Suppressor macrophage treated with lipopolysaccharide for 1 hour (primary cell): Measurements from ENCODE around the gene TBXAS1.

Experiments used
- DNase-seq, 3 donors: peaks; one replicate each; pipeline ENCODE4 v3.0.0-alpha.2; 2020 to 2022

TBXAS1 gene

DNA sequence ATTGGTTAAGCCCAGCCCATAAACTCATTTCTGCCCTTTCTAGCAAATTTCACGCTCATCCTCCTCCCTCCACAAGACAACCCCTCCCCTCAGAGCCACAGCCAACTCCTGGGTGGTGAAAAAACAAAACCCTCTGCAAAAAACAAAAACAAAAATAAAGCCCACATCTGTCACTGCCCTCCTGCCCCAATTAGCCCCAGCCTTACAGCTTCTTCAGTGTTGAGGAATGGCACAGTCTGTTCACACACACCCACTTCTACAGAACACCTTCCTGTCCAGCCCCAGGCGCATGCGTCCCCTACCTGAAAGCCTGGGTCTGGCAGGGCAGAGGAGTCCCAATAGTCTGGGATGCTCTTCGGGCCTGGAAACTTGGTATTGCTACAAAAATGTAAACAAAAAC, 199.2 kb downstream of the TBXAS1 start:
- DNase-seq = no peak

DNA sequence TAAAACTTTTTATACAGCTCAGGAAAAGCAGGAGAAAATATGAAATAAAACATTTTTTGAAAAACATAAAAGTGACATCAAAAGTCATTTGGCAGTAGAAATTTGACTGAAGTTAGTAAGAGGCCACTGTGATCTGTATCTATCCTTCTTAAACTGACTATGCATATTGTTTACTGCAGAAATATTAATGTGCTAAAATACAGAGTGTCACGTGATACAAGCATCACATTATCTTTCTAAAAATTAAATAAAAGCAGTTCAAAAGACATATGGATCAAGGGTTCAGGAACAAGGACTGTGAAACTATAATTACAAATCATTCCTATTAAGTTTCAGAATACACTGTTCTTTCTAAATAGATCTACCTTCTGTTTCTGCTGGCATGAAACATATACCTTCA, 200.0 kb downstream of the TBXAS1 start:
- no peak for DNase-seq

DNA sequence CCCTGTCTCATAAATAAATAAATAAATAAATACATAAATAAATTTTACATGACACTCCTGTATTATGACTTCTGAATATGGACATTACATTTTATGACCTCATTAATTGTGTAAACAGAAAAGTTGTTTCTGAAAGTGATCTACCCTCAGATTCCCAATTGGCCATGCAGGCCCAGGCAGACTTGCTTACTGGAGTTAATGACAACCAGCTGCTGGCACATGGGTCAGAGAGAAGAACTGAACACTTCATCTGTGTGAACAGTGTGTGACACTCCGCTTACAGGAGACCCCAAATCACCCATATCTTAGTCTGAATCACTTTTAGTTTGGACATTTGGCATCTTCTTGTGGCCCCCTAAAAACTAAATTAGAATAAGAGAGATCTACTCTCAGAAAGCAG, 202.3 kb downstream of the TBXAS1 start:
- no peak for DNase-seq

DNA sequence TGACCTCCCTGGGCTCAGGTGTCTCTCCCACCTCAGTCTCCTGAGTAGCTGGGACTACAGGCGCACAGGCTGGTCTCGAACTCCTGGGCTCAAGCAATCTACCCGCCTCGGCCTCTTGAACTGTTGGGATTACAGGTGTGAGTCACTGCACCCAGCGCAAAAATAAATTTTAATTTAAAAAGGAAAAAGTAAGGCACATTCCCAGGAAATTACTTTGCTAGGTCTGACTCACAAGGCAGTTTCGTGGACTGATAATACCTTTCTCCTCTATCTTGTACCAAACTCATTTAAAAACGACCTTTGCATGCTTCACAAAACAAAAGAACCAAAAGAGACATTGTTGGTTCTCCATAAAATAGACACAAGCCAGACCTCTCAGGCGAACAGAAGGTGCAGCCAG, 204.0 kb downstream of the TBXAS1 start:
- DNase-seq = no peak

DNA sequence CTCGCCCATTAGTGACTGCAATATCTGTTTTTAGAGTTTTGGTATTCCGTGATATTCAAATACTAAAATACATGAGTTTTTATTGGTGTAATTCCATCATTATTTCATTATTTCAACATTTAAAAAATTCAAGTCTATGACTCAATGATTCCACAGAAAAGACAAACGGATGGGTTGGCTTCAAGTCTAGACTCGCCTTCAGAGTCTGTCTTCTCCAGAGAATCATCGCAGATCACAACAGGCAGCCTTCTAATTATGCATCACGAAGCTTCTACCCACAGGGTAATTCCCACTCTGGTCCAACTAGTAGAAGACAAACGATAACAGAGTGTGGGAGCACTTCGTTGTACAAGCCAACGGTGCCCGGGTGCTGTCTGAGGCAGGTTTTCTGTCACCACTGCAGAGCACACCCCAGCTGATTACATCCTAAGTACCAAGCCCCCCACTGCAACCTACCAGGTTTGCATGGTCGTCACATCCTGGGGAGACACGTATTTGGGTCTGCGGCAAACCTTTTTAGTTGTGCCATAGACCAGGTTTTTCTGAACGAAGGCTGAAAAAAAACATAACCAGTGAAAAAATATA, 204.8 kb downstream of the TBXAS1 start:
- DNase-seq = no peak

DNA sequence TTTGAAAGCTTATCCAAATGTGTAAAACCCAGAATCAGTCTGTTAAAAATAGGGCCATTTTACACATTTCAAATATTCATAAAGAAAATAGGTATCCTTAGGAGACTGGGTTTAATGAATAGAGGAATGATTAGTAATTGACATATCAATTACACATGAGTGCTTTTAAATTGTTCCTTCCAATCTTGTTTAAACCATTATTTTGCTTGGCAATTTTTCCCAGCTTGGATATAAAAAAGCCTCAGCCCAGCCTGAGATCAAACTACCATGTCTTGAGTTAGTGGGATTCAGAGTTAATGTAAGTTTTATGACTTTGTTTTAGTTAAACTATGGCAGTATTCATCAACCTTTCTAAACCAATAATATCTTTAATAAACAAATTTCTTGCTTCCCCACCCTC, 205.4 kb downstream of the TBXAS1 start:
- DNase-seq = no peak

DNA sequence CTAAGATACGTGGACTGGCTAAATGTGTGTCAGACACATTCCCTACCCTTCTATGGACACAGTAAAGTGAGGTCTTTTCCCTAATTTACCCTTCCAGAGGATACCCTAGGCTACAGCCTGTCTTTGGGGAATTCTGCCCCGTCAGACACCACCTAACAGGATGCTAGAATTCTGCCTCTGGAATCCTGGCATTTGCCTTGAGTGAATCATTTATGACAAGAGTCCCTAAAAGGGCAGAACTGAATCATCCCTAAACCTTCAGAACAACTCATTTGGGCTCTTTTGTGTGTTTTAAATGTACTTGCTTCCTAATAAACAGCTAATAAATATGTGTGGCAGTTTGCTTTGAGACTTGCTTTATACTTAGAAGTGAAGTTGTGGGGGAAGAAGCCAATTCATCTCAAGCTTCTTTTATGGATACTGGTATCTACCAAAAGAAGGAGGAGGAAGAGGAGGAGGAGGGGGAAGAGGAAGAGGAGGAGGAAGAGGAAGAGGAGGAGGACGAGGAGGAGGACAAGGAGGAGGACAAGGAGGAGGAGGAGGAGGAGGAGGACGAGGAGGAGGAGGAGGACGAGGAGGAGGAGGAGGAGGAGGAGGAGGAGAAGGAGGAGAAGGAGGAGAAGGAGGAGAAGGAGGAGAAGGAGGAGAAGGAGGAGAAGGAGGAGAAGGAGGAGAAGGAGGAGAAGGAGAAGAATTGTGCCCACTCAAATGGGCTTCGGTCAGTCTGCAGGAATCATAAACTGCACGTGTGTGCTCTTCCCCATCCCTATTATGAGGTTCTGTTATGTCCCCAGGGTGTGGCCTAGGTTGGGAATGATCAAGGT, 206.5 kb downstream of the TBXAS1 start:
- DNase-seq = peak in 2 of 3 donors; percentile 22 to 40

DNA sequence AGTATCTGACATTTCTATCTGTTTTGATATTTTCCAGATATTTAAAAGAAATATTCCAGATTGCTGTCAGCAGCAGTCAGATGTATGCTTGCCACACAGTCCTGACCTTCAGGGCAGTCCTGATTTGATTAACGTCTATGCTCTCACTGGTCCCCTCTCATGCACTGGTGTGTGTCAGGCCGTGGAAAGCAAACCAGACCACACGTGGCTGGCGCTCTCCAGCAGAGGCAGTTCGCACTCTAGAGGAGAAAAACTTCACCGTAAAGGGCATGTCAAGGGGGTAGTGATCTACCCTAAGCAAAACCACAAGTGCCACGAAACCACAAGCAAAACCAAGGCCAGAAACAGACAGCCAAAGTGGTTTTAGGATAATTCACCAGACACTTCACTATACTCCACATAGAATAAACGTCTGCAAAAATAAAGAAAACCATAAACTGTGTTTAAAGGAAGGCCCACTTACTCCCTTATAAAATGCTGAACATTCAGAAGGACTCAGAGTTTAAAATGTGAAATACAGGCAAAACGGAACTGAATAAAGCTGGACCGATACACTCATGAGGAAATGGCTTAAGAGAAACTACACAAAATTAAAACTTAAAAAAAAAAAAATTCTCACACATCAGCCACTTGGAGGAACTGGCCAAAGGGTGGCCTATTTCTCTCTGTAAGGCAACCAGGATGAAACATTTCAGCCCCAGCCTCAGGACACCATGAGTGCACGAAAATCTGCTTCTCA, 207.3 kb downstream of the TBXAS1 start:
- DNase-seq = peak in 2 of 3 donors; percentile 30 to 33

DNA sequence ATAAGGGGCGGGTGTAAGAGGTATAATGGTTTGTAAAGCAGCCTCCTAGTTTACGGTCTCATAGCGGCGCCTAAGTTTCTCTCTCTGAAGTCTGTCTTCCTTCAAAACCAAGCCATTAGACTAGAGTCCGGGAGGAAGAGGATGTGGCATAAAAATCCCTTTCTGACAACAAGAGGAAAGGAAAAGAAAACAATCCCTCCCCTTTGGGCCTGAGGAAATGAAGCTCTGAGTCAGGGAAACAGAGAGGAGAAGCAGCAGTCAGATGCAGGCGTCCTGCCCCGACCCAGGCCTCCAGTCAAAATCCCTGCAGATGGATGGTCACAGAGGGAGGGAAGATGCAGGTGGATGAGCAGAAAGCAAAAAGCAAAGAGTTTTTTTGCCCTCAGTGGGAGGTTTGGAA, 210.0 kb downstream of the TBXAS1 start:
- DNase-seq = peak in 1 of 3 donors; percentile 26

DNA sequence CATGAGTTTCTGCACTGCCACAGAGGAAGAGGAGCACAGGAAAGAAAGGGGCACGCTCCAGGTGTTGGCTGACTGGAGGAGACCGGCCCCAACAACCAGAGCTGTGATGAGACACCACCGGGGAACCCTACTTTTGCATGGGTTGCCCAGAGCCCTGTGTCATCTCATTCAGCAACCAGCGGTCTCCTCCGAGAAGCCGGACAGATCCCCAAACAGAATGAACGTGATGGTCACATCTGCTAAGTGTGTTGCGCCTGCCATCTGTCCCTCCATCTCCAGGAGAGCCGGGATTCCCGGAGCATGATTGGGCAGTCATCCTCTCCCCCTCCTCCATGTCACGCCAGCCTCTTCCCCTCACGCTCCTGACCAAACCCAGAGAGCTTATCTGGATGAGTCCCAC, 210.8 kb downstream of the TBXAS1 start:
- DNase-seq = no peak

DNA sequence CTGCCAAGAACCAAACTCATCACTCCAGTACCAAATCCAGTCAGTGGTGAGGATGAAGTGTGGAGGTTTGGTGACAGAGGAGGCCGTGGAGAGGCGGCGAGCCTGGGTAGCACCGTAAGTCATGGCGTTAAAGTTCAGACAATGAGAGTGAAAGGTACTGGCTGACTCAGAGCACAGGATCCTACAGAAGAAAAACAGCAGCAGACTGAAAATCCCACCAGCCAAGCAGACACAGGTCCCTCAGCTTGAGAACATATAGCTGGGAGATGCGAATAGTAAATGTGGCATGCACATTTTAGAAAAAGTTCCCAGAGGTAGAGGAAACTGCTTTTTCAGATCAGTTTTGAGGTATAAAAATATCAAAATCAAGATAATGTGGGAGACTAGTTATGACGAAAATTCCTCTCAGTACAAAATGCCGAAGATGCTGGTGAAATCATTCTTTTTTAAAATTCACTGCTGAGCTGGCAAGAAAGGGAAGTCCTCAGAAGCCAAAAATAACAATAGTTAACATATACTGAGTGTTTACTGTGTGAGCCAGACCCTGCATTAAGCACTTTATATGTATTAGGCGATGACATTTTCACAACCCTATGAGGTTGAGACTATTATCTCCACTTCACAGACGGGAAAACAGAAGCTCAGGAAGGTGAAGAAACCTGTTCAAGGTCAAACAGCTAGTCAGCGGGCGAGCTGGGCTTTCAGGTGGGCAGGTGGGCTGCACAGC, 212.8 kb downstream of the TBXAS1 start:
- DNase-seq = peak in 1 of 3 donors; percentile 37

DNA sequence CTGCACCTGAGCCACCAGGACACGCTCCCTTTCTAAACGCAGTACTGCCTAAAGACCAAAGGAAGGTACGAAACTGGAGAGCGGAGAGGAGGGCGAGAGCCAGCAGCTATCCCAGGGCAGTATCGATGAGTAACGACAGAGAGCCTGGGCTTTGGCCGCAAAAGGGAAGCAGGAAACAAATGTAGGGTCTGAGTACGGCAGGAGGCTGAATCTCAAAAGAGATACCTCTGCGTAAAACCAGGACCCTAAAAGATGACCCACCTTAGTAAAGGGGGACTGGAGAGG, 213.3 kb downstream of the TBXAS1 start:
- no peak for DNase-seq

DNA sequence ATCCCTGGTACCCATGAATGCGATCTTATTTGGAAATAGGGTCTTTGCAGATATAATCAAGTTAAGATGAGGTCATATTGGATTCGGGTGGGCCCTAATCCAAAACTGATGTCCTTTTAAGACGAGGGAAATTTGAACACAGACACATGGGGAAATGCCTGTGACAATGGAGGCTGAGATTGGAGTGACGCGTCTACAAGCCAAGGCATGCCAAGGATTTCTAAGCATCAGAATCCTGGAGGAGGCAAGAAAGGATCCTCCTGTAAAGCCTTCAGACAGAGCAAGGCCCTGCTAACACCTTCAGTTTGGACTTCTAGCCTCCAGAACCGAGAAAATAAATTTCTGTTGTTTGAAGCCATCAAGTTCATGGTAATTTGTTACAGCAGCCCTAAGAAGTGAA, 215.2 kb downstream of the TBXAS1 start:
- DNase-seq = no peak

DNA sequence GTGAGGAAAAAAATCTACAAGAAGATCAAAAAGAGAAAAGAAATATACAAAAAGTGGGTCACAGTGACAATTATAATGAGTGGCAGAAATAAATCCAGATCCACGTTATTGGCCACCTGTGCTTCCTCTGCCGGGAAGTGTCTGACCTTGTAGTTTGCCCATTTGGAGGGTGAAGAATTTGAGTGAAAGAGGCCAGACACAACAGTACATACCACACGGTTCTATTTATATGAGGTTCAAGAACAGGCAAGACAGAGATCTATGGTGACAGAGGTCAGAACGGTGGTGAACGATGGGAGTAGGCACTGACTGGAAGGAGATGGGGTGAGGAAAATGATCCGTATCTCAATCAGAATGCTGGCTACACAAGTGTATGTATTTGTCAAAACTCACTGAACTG, 216.6 kb downstream of the TBXAS1 start:
- DNase-seq = no peak

DNA sequence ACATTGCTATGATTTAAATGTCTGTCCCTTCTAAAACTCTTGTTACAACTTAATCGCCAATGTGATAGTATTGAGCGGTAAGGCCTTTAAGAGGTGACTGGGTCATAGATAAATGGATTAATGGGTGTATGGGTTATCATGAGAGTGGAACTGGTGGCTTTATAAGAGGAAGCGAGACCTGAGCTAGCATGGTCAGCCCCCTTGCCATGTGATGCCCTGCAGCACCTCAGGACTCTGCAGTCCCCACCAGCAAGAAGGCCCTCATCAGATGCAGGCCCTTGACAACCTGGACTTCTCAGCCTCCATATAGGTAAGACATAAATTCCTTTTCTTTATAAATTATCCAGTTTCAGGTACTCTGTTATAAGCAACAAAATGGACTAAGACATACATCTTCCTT, 218.1 kb downstream of the TBXAS1 start:
- no peak for DNase-seq

DNA sequence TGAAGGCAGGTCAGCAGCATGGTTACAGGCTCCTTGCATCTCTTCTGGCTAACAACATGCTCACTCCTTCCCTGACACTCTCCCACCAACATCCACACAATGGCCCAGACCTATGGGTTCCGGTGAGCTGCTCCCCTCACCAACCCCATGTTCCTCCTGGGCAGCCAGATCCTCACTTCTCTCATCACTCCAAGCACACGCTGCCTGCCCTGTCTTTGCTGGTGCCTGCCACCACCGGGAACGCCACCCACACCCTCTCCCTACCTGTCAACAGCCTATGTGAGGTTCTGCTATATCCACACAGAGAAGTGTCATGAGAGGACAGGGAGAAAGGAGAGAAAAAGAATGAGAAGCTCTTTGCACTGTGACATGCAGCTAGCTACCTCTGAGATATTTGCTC, 219.1 kb downstream of the TBXAS1 start:
- DNase-seq = no peak

DNA sequence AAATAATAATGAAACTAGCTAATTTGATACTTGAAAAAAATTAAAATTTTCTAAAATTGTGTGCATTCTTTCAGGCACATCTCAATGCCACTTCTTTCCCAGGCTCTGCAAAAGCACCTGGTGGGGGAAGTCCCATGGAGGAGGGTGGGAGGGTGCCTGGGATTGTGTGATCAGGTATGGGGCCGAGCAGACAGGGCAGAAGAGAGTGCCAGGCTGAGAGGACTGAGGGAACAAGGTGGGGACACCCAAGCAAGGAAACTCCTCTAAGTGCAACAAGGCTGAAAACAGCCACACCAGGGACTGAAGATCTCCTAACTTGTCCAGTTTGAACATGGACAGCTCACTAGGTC, 219.9 kb downstream of the TBXAS1 start:
- DNase-seq = no peak

DNA sequence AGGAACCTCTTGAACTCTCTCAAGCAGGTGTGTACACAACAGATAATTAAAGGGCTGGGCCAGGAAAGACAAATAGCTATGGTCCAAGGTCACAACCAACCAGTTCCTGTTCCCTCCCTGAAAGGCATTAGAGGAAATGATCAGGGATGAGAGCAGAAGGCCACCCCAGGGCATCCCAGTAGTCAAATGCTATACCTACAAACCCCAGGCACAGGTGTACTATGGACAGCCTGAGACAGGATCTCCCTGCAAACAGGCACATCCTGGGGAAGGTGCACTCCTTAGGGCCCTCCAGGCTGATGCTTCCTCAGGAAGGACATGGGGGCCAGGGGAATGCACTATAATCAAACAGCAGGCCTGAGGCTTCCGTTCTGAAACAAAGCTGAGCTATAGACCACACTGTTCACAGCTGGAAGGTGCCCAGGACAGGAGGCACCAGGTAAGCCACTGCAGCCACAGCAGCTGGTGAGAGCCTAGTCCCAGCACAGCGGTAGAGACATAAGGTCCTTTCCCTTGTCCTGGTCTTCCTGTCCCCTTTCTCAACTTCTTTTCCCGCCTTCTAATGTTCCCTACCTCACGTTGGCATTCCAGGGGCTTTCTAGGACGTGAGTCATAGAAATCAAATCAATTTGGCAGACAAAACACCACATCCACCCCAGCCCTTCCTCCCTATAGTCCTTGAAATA, 220.4 kb downstream of the TBXAS1 start:
- DNase-seq = no peak

DNA sequence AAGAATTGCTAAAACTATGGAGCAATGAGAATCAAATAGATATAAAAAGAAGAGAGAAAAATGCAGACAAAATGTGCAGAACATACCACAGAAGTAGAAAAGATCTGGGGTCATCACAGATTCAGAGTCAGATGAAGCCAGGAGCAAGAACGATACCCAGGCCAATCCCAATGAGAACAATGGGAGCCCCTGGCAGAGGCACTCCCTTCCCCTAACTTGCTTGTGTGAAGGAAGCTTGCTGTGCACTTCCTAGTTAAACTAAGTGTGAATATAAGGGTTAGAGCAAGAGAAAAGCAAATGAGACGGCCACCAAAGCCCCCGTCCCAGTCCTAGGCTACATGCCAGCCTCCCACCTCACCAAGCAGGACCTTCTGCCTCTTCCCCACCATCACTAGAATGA, 221.0 kb downstream of the TBXAS1 start:
- no peak for DNase-seq

DNA sequence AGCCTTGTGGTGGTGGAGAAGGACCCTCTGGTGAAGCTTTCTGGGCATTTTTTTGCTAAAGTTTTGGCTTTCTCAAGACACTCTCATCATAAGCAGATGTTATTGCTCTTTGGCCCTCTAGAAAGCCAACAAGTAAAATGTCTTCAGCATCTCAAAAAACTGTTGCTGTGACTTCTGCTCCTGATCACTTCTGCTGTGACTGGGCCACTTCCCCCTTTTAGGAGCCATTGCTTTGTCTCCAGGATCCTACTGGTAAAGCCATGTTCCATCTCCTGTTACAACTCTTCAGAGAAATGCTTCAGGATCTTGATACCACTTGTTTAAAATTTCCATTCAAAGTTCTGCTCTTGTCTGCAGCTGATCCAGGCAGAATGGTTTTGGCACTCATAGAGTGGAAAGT, 222.8 kb downstream of the TBXAS1 start:
- peak in 2 of 3 donors; percentile 41 to 44 for DNase-seq

DNA sequence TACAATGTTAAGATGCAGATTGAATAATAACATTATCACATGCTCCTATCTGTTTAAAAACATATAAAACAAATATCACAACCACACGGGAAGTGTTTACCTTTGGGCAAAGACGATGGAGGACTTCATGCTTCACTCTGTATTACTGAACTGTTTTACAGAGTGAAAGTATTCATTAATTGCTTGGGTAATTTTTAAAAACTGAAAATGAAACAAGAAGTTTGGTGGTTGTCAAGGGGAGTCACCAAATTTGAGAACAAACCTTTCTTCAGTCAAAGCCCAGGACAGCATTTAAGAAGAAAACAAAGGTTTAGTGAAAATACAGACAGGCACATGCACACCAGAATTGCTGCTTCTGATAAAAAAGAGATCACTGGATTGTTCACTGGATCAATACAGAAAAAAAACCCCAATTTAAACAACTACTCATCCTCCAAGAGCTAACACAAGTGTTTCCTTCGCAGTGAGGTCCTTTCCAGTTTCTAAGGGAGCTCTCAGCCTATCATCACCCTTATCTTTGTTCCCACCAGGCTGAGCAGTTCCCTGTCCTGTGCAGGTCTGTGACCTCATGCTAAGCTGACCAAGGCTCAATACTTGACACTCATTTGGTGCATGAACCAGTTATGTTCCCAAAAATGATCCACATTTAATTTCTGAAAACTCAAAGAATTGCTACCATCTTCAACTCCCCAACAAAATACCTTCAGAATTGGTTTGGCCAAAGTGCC, 224.9 kb downstream of the TBXAS1 start:
- no peak for DNase-seq

DNA sequence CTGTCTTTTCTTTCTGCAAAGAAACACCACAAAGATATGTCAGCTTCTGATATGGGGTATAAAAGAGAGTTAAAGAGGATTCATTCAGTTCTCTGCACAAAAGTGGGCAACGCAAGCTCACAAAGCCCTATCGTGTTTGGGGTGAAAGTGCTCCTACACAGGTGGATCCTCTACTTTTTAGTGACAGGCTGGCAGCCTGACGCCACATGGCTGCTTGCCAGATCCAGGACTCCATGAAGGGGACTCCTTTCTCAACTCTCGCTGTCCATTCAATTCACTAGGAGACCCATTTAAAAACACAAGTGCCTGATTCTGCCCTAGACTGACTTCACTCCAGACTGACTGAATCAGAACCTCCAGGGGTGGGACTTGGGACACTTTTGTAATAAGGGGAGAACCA, 225.7 kb downstream of the TBXAS1 start:
- no peak for DNase-seq
